Measurements from ENCODE around the gene SLIT3.

DNA sequence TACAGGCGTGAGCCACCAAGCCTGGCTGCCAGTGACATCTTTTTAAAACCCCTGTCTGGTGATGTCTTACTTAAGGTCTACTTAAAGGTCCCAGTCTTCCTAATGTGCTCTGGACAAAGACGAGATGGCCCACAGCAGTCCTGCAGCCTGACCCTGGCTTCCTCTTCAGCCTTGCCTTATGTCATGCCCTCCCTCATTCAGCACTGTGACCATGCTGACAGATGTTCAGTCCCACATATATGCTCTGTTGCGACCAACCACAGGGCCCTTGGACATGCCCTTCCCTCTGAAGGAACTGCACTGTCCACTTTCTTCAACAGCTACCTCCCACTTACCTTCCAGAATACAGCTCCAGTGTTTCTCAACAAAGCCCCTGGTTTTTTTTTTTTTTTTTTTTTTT lies 548.9 kb downstream of the SLIT3 start:
- TF ChIP-seq POLR2AphosphoS5 (IDR thresholded peaks at IDR 0.05; ENCODE audit: borderline replicate concordance, low read depth, low read length) (no peak), EZH2 (IDR thresholded peaks at IDR 0.05) (no peak), FOXP2 (optimal IDR thresholded peaks at IDR 0.05; ENCODE audit: control extremely low read depth, extremely low read length, insufficient read depth) (no peak)

All from SK-N-MC (cell line).